Esophagus muscularis mucosa (tissue), 4 donors: ENCODE measurements around the gene KIAA0753.

ENCODE experiments used
- EP300 ChIP-seq: sonication (generic); formaldehyde crosslinking; IDR thresholded peaks from one replicate; pipeline ENCODE4 v1.6.1; 2017; ENCODE audit warnings: antibody characterized with exemption
- POLR2A ChIP-seq: fragments of 450-650 bp; IDR thresholded peaks from one replicate; pipeline ENCODE4 v1.6.1; 2017; ENCODE audit warnings: antibody characterized with exemption, moderate library complexity, mild to moderate bottlenecking, low read depth
- POLR2AphosphoS5 ChIP-seq, 2 donors: sonication (generic); formaldehyde crosslinking; IDR thresholded peaks; one replicate each; pipeline ENCODE4 v1.6.1; 2017; ENCODE audit warnings: antibody characterized with exemption in 2 of 2
- TF ChIP-seq, protein P1 (sequence below), 3 experiments: fragments of 200-600 bp in 2 of 3; fragments of 450-650 bp in 1 of 3; sonication (generic) in 2 of 3; IDR thresholded peaks; one replicate each; pipeline ENCODE4 v1.5.1; 2017 to 2019; ENCODE audit warnings: antibody characterized with exemption in 3 of 3, mild to moderate bottlenecking in 2 of 3, moderate library complexity in 1 of 3

DNA sequence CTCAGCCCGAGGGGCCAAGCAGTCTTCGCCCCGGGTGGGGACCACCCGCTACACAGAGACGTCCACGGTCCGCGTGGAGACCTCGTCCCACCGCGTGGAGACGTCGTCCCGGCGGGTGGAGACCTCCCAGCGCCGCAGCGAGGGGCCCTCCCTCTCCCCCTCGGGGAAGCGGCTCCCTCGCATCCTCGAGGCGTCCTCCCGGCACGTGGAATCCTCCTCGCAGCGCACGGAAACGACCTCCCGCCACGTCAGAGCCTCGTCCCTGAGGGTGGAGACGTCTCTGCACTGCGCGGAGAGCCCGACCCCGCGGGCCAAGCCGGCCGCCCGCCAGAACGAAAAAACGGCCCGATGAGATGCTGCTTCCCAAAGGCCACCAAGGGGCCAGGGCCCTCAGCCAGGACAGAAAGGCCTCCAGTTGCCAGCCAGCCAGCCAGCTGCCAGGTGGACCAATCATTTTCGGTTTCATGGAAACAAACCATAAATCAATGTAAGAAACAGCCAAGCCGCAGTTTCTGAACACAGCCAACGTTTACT lies 11.5 kb upstream of the KIAA0753 start:
- TF ChIP-seq, protein P1, sequence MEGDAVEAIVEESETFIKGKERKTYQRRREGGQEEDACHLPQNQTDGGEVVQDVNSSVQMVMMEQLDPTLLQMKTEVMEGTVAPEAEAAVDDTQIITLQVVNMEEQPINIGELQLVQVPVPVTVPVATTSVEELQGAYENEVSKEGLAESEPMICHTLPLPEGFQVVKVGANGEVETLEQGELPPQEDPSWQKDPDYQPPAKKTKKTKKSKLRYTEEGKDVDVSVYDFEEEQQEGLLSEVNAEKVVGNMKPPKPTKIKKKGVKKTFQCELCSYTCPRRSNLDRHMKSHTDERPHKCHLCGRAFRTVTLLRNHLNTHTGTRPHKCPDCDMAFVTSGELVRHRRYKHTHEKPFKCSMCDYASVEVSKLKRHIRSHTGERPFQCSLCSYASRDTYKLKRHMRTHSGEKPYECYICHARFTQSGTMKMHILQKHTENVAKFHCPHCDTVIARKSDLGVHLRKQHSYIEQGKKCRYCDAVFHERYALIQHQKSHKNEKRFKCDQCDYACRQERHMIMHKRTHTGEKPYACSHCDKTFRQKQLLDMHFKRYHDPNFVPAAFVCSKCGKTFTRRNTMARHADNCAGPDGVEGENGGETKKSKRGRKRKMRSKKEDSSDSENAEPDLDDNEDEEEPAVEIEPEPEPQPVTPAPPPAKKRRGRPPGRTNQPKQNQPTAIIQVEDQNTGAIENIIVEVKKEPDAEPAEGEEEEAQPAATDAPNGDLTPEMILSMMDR (IDR thresholded peaks at IDR 0.05), result no peak
- TF ChIP-seq POLR2A, result no peak
- TF ChIP-seq EP300, result no peak
- TF ChIP-seq POLR2AphosphoS5 (IDR thresholded peaks at IDR 0.05), result peak in 1 of 2 donors; percentile 56
